ENCODE results near the gene LRRC75A.
"Not testable (repeated sequence)": the region's sequence is repeated elsewhere in the genome, so short reads cannot be mapped to it uniquely, and the experiment has no call there.

The LRRC75A gene

GRCh38 chr17:16491703-16492612 is at the start of gene LRRC75A:
TSS of gene LRRC75A (minus strand) at chr17:16492193. CDS start at chr17:16491990, 203 bp downstream.
- Mint-ChIP-seq H3K4me3 (peak within 1 kb of the TSS; percentile 74), H3K27me3 (ENCODE audit: low read depth) (peaks cover 60% of the 10 kb centered on the region), H3K9me3 (no peaks in the 10 kb centered on the region), H3K36me3 (ENCODE audit: low read depth) (no peaks in the 10 kb centered on the region), H3K4me1 (ENCODE audit: low read depth) (peaks cover 2% of the 10 kb centered on the region), H3K27ac (no peak within 1 kb of the TSS)
- DNase-seq (ENCODE audit: low spot score) = peak; percentile 59

DNA sequence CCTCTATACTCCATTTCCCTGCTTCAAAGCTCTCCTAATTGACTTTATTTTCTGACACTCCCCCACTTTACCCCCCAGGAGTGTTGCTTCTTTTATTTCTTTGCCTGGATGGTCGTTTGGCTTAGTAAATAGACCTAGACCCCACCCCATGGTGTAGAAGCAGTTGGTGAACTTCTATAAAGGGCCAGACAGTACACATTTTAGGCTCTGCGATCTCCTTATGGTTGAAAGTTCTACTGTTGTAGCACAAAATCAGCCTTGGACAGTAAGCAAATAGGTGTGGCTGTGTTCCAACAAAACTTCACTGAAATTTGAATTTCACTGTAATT is 45.1 kb upstream of the LRRC75A start:
- Mint-ChIP-seq H3K4me3 (peak overlapping the region; percentile 96), H3K36me3 (ENCODE audit: low read depth) (peaks cover 4% of the 10 kb centered on the region), H3K27ac (peak overlapping the region; percentile 96), H3K9me3 (peaks cover 20% of the 10 kb centered on the region), H3K4me1 (ENCODE audit: low read depth) (peaks cover 18% of the 10 kb centered on the region), H3K27me3 (ENCODE audit: low read depth) (peaks cover 4% of the 10 kb centered on the region)
- no peak for DNase-seq (ENCODE audit: low spot score)

- DNase-seq (ENCODE audit: low spot score) = no peak
- no peak overlapping the region for H3K27ac Mint-ChIP-seq
- peaks cover 18% of the 10 kb centered on the region for H3K4me1 Mint-ChIP-seq (ENCODE audit: low read depth)
- peaks cover under 1% of the 10 kb centered on the region for H3K9me3 Mint-ChIP-seq
- H3K4me3 Mint-ChIP-seq = no peak overlapping the region
- H3K27me3 Mint-ChIP-seq (ENCODE audit: low read depth) = peaks cover 9% of the 10 kb centered on the region
- H3K36me3 Mint-ChIP-seq (ENCODE audit: low read depth) = peaks cover 1% of the 10 kb centered on the region
Measured at GRCh38 chr17:16534236-16534635, 42.2 kb upstream of the LRRC75A start.

DNA sequence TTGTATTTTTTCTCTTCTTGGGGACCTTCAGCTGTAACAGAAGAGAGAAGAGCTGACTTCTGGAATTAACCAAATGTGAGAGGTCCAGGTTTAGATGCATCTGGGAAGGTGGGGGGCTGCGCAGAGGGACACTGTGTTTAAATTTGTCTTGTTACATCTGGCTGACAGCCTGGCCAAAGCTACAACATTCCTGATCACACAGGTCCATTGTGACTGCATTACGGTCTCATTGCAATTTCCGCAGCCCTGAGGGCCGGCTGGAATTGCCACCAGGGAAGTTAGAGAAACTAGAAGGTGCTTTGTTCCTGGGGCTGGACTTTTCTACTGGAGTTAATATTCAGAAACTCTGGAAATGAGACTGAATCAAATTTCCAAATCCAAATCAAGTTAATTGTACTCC is 37.9 kb upstream of the LRRC75A start:
- peaks cover 26% of the 10 kb centered on the region for H3K27me3 Mint-ChIP-seq (ENCODE audit: low read depth)
- peaks cover 1% of the 10 kb centered on the region for H3K36me3 Mint-ChIP-seq (ENCODE audit: low read depth)
- peaks cover 1% of the 10 kb centered on the region for H3K4me1 Mint-ChIP-seq (ENCODE audit: low read depth)
- no peaks in the 10 kb centered on the region for H3K9me3 Mint-ChIP-seq
- H3K4me3 Mint-ChIP-seq = no peak overlapping the region
- no peak for DNase-seq (ENCODE audit: low spot score)
- H3K27ac Mint-ChIP-seq = no peak overlapping the region

GRCh38 chr17:16527298-16527697 is 35.3 kb upstream of the LRRC75A start:
- H3K36me3 Mint-ChIP-seq (ENCODE audit: low read depth) = no peaks in the 10 kb centered on the region
- H3K27ac Mint-ChIP-seq = no peak overlapping the region
- no peak for DNase-seq (ENCODE audit: low spot score)
- H3K27me3 Mint-ChIP-seq (ENCODE audit: low read depth) = peaks cover 26% of the 10 kb centered on the region
- no peaks in the 10 kb centered on the region for H3K4me1 Mint-ChIP-seq (ENCODE audit: low read depth)
- no peak overlapping the region for H3K4me3 Mint-ChIP-seq
- H3K9me3 Mint-ChIP-seq = no peaks in the 10 kb centered on the region

GRCh38 chr17:16525556-16525955 is 33.6 kb upstream of the LRRC75A start:
- not testable (repeated sequence) for H3K27ac Mint-ChIP-seq; DNase-seq (ENCODE audit: low spot score); H3K4me3 Mint-ChIP-seq; H3K4me1 Mint-ChIP-seq (ENCODE audit: low read depth); H3K9me3 Mint-ChIP-seq; H3K36me3 Mint-ChIP-seq (ENCODE audit: low read depth)
- H3K27me3 Mint-ChIP-seq (ENCODE audit: low read depth) = peaks cover 23% of the 10 kb centered on the region

- Mint-ChIP-seq H3K4me3 (no peak overlapping the region), H3K4me1 (ENCODE audit: low read depth) (peaks cover 11% of the 10 kb centered on the region), H3K27me3 (ENCODE audit: low read depth) (peaks cover 30% of the 10 kb centered on the region), H3K9me3 (no peaks in the 10 kb centered on the region), H3K36me3 (ENCODE audit: low read depth) (no peaks in the 10 kb centered on the region), H3K27ac (no peak overlapping the region)
- peak; percentile 46 for DNase-seq (ENCODE audit: low spot score)
Measured at GRCh38 chr17:16521070-16521727, 29.2 kb upstream of the LRRC75A start.

GRCh38 chr17:16519021-16519420 is 27.0 kb upstream of the LRRC75A start:
- no peaks in the 10 kb centered on the region for H3K36me3 Mint-ChIP-seq (ENCODE audit: low read depth)
- no peaks in the 10 kb centered on the region for H3K9me3 Mint-ChIP-seq
- H3K27ac Mint-ChIP-seq = no peak overlapping the region
- DNase-seq (ENCODE audit: low spot score) = no peak
- peaks cover 31% of the 10 kb centered on the region for H3K27me3 Mint-ChIP-seq (ENCODE audit: low read depth)
- H3K4me3 Mint-ChIP-seq = no peak overlapping the region
- H3K4me1 Mint-ChIP-seq (ENCODE audit: low read depth) = peaks cover 17% of the 10 kb centered on the region

GRCh38 chr17:16517477-16517876 is 25.5 kb upstream of the LRRC75A start:
- peaks cover 34% of the 10 kb centered on the region for H3K27me3 Mint-ChIP-seq (ENCODE audit: low read depth)
- no peaks in the 10 kb centered on the region for H3K9me3 Mint-ChIP-seq
- peaks cover 17% of the 10 kb centered on the region for H3K4me1 Mint-ChIP-seq (ENCODE audit: low read depth)
- H3K4me3 Mint-ChIP-seq = no peak overlapping the region
- no peak overlapping the region for H3K27ac Mint-ChIP-seq
- DNase-seq (ENCODE audit: low spot score) = no peak
- no peaks in the 10 kb centered on the region for H3K36me3 Mint-ChIP-seq (ENCODE audit: low read depth)

GRCh38 chr17:16516594-16517051 is 24.6 kb upstream of the LRRC75A start:
- no peaks in the 10 kb centered on the region for H3K36me3 Mint-ChIP-seq (ENCODE audit: low read depth)
- peaks cover 17% of the 10 kb centered on the region for H3K4me1 Mint-ChIP-seq (ENCODE audit: low read depth)
- DNase-seq (ENCODE audit: low spot score) = no peak
- H3K4me3 Mint-ChIP-seq = peak overlapping the region; percentile 4
- peaks cover 34% of the 10 kb centered on the region for H3K27me3 Mint-ChIP-seq (ENCODE audit: low read depth)
- no peaks in the 10 kb centered on the region for H3K9me3 Mint-ChIP-seq
- no peak overlapping the region for H3K27ac Mint-ChIP-seq

DNA sequence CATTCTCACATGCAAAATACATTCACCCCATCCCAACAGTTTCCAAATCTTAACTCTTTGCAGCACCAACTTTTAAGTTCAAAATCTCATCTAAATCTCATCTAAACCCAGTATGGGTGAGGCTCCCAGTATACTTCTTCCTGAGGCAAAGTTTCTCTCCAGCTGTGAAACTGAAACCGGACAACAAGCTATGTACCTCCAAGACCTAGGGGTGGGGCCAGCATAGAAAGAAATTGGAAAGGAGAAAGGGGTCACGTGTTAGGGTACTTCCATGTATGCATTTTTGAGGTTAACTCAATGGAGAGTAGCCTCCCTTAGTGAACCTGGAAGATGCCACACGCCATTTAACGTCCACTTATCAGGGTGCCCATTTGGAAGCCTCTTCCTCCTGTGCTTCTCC is 23.9 kb upstream of the LRRC75A start:
- DNase-seq (ENCODE audit: low spot score) = no peak
- H3K36me3 Mint-ChIP-seq (ENCODE audit: low read depth) = no peaks in the 10 kb centered on the region
- no peak overlapping the region for H3K4me3 Mint-ChIP-seq
- peaks cover 13% of the 10 kb centered on the region for H3K4me1 Mint-ChIP-seq (ENCODE audit: low read depth)
- no peak overlapping the region for H3K27ac Mint-ChIP-seq
- H3K27me3 Mint-ChIP-seq (ENCODE audit: low read depth) = peaks cover 34% of the 10 kb centered on the region
- H3K9me3 Mint-ChIP-seq = no peaks in the 10 kb centered on the region

DNA sequence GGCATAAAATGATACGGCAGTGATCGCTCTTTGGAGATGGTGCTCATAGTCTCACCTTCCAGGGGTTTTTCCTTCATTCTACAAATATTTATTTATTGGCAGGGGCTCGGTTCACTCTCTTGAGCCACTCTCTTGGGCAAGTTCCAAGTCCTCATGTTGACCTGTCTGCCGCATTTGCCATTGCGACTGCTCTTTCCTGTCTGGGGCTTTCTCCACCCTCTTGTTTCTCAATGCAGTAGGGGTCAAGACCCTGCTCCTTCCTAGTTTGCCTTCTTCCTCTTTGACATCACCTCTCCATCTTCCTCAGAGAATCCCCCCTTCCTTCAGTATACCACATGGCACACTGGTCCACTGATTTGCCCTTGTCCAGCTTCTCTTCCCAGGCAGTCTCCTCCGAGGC is 21.9 kb upstream of the LRRC75A start:
- H3K36me3 Mint-ChIP-seq (ENCODE audit: low read depth) = no peaks in the 10 kb centered on the region
- DNase-seq (ENCODE audit: low spot score) = no peak
- peaks cover 12% of the 10 kb centered on the region for H3K4me1 Mint-ChIP-seq (ENCODE audit: low read depth)
- no peaks in the 10 kb centered on the region for H3K9me3 Mint-ChIP-seq
- peaks cover 25% of the 10 kb centered on the region for H3K27me3 Mint-ChIP-seq (ENCODE audit: low read depth)
- no peak overlapping the region for H3K4me3 Mint-ChIP-seq
- no peak overlapping the region for H3K27ac Mint-ChIP-seq

GRCh38 chr17:16512011-16512410 is 20.0 kb upstream of the LRRC75A start:
- Mint-ChIP-seq H3K9me3 (no peaks in the 10 kb centered on the region), H3K4me1 (ENCODE audit: low read depth) (peaks cover 12% of the 10 kb centered on the region), H3K27me3 (ENCODE audit: low read depth) (peaks cover 20% of the 10 kb centered on the region), H3K36me3 (ENCODE audit: low read depth) (no peaks in the 10 kb centered on the region), H3K4me3 (no peak overlapping the region), H3K27ac (no peak overlapping the region)
- no peak for DNase-seq (ENCODE audit: low spot score)

DNA sequence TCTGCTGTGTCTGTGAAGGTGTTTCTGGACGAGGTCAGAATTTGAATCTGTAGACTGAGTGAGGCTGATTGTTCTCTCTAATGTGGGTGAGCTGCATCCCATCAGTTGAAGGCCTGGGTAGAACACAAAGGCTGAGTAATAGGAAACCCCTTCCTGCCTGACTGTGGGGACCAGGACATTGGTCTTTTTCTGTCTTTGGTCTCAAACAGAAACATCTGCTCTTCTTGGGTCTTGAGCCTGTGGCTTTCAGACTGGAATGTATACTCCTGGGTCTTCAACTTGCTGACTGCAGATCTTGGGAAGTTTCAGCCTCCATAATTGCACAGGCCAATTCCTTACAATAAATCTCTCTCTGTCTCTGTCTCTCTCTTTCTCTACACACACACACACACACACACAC is 19.6 kb upstream of the LRRC75A start:
- Mint-ChIP-seq H3K27ac (no peak overlapping the region), H3K9me3 (no peaks in the 10 kb centered on the region), H3K27me3 (ENCODE audit: low read depth) (peaks cover 16% of the 10 kb centered on the region), H3K4me3 (no peak overlapping the region), H3K4me1 (ENCODE audit: low read depth) (peaks cover 11% of the 10 kb centered on the region), H3K36me3 (ENCODE audit: low read depth) (no peaks in the 10 kb centered on the region)
- DNase-seq (ENCODE audit: low spot score) = no peak

Data from T-helper 2 cell treated with Interferon-gamma antibody and Interleukin-4, amounts not matched to agents 5 μg/mL and 100 μg/mL, for 36 hours (primary cell).